CD4-positive, alpha-beta T cell treated with Interleukin-17A for 1 hour (primary cell): ENCODE measurements around the gene GLYATL1B.
A peak's percentile ranks its signal among the peaks of the same experiment; 100 is the strongest.
"Not testable (repeated sequence)": the region's sequence is repeated elsewhere in the genome, so short reads cannot be mapped to it uniquely, and the experiment has no call there.

Experiments
- DNase-seq: peaks from one replicate; pipeline ENCODE4 v3.0.0-alpha.2; 2020

Gene GLYATL1B

GRCh38 chr11:59097113-59097708, 11.1 kb downstream of the GLYATL1B start:
- peak; percentile 76 for DNase-seq

- not testable (repeated sequence) for DNase-seq
These were observed 11.8 kb downstream of the GLYATL1B start for GRCh38 chr11:59097938-59098337.

GRCh38 chr11:59102259-59102765, 16.2 kb downstream of the GLYATL1B start:
- peak; percentile 59 for DNase-seq

- peak; percentile 82 for DNase-seq
These were observed 20.5 kb downstream of the GLYATL1B start, which contains the start of gene FAM111B for GRCh38 chr11:59106363-59107336. Gene FAM111B (plus strand): TSS chr11:59107237. CDS start chr11:59109626, 2,389 bp downstream.

- DNase-seq: peak; percentile 13
These were observed 21.6 kb downstream of the GLYATL1B start for GRCh38 chr11:59107721-59108120.

GRCh38 chr11:59112494-59112893, 26.4 kb downstream of the GLYATL1B start:
- DNase-seq: no peak

GRCh38 chr11:59114344-59114743, 28.2 kb downstream of the GLYATL1B start:
- DNase-seq: no peak

GRCh38 chr11:59115553-59115952, 29.4 kb downstream of the GLYATL1B start:
- DNase-seq: no peak

GRCh38 chr11:59117774-59118173, 31.7 kb downstream of the GLYATL1B start:
- no peak for DNase-seq

GRCh38 chr11:59119826-59120225, 33.7 kb downstream of the GLYATL1B start:
- no peak for DNase-seq

- DNase-seq: peak; percentile 88
These were observed 49.7 kb downstream of the GLYATL1B start for GRCh38 chr11:59135648-59136461.

GRCh38 chr11:59136551-59136950, 50.4 kb downstream of the GLYATL1B start:
- not testable (repeated sequence) for DNase-seq

GRCh38 chr11:59137190-59137589, 51.1 kb downstream of the GLYATL1B start:
- no peak for DNase-seq

GRCh38 chr11:59138643-59139042, 52.5 kb downstream of the GLYATL1B start:
- no peak for DNase-seq

GRCh38 chr11:59141191-59141590, 55.1 kb downstream of the GLYATL1B start:
- no peak for DNase-seq

GRCh38 chr11:59141673-59142460, 55.8 kb downstream of the GLYATL1B start:
- DNase-seq: no peak

GRCh38 chr11:59142530-59143507, 56.7 kb downstream of the GLYATL1B start, which contains the start of gene FAM111A:
Gene FAM111A (plus strand): TSS chr11:59142856. CDS start chr11:59148873, 6,017 bp downstream.
- peak; percentile 91 for DNase-seq

- DNase-seq: peak; percentile 7
These were observed 58.0 kb downstream of the GLYATL1B start for GRCh38 chr11:59144096-59144495.
